ENCODE results near the gene NCKAP5L. TPM values are rescaled to one million over a fixed set of nuclear protein-coding genes. Genes with fewer than 3 reads are reported as not detected.

Gene NCKAP5L
- total RNA-seq, 4 donors from 2014 or later, result 15.0 to 30.5 (median 23.0) TPM

GRCh38 chr12:49764126-49764525, 64.1 kb downstream of the NCKAP5L start:
- Histone ChIP-seq H3K27me3 (no peaks in the 10 kb centered on the region), H3K27ac (replicated peaks in 1 of 4) (no peak overlapping the region), H3K4me1 (peaks cover 0 to 12% (median 5%) of the 10 kb centered on the region in 4 donors), H3K36me3 (peaks cover 37 to 63% (median 58%) of the 10 kb centered on the region in 4 donors), H3K9me3 (no peaks in the 10 kb centered on the region), H3K4me3 (no peak overlapping the region)
- intact Hi-C loops (cut with DNase I), result no loop called here
- no peak for TF ChIP-seq EP300 (IDR thresholded peaks at IDR 0.05)
- TF ChIP-seq CTCF (IDR thresholded peaks at IDR 0.05), result no peak
- TF ChIP-seq POLR2A (IDR thresholded peaks at IDR 0.05; ENCODE audit: low read depth), result no peak
- no peak for TF ChIP-seq POLR2AphosphoS5 (IDR thresholded peaks at IDR 0.05)
- DNase-seq (ENCODE audit: extremely low spot score), result no peak
- WGBS, result 59% methylated on average over 3 of the region's 3 CpGs

- no peak for DNase-seq (ENCODE audit: extremely low spot score)
- Histone ChIP-seq H3K4me3 (no peak overlapping the region), H3K27ac (replicated peaks in 1 of 4) (peak overlapping the region in 2 of 4 donors; percentile 23 to 55), H3K9me3 (no peaks in the 10 kb centered on the region), H3K36me3 (peaks cover 48 to 73% (median 68%) of the 10 kb centered on the region in 4 donors), H3K4me1 (peaks cover 0 to 12% (median 5%) of the 10 kb centered on the region in 4 donors), H3K27me3 (no peaks in the 10 kb centered on the region)
- WGBS, result 16% methylated on average over 8 of the region's 8 CpGs
- intact Hi-C loops (cut with DNase I), result no loop called here
- TF ChIP-seq POLR2A (IDR thresholded peaks at IDR 0.05; ENCODE audit: low read depth) (no peak), EP300 (IDR thresholded peaks at IDR 0.05) (no peak), POLR2AphosphoS5 (IDR thresholded peaks at IDR 0.05) (peak in 1 of 2 donors; percentile 5), CTCF (IDR thresholded peaks at IDR 0.05) (peak; percentile 52 to 73 (median 53))
These were observed 65.1 kb downstream of the NCKAP5L start for GRCh38 chr12:49763006-49763591.

GRCh38 chr12:49762468-49762847, 65.8 kb downstream of the NCKAP5L start:
- WGBS, result 85% methylated on average over 5 of the region's 5 CpGs
- Histone ChIP-seq H3K4me3 (no peak overlapping the region), H3K4me1 (peaks cover 0 to 15% (median 5%) of the 10 kb centered on the region in 4 donors), H3K27me3 (no peaks in the 10 kb centered on the region), H3K27ac (replicated peaks in 1 of 4) (no peak overlapping the region), H3K9me3 (no peaks in the 10 kb centered on the region), H3K36me3 (peaks cover 54 to 80% (median 75%) of the 10 kb centered on the region in 4 donors)
- no peak for DNase-seq (ENCODE audit: extremely low spot score)
- intact Hi-C loops (cut with DNase I), result no loop called here
- TF ChIP-seq POLR2AphosphoS5 (IDR thresholded peaks at IDR 0.05), result no peak
- TF ChIP-seq POLR2A (IDR thresholded peaks at IDR 0.05; ENCODE audit: low read depth), result no peak
- TF ChIP-seq EP300 (IDR thresholded peaks at IDR 0.05), result no peak
- no peak for TF ChIP-seq CTCF (IDR thresholded peaks at IDR 0.05)

GRCh38 chr12:49761677-49762467, 66.3 kb downstream of the NCKAP5L start:
- WGBS, result 78% methylated on average over 4 of the region's 4 CpGs
- Histone ChIP-seq H3K4me1 (peaks cover 0 to 18% (median 7%) of the 10 kb centered on the region in 4 donors), H3K9me3 (no peaks in the 10 kb centered on the region), H3K4me3 (no peak overlapping the region), H3K27ac (replicated peaks in 1 of 4) (no peak overlapping the region), H3K27me3 (no peaks in the 10 kb centered on the region), H3K36me3 (peaks cover 58 to 85% (median 81%) of the 10 kb centered on the region in 4 donors)
- no peak for TF ChIP-seq CTCF (IDR thresholded peaks at IDR 0.05)
- TF ChIP-seq POLR2AphosphoS5 (IDR thresholded peaks at IDR 0.05), result no peak
- no peak for TF ChIP-seq EP300 (IDR thresholded peaks at IDR 0.05)
- no peak for TF ChIP-seq POLR2A (IDR thresholded peaks at IDR 0.05; ENCODE audit: low read depth)
- no peak for DNase-seq (ENCODE audit: extremely low spot score)
- intact Hi-C loops (cut with DNase I), result no loop called here

All from esophagus muscularis mucosa (tissue), 4 donors.